ENCODE measurements around the gene PTPRG.

PTPRG gene

GRCh38 chr3:61575893-61576292 lies 14.5 kb downstream of the PTPRG start:
- H3K4me3 ChIP-seq (ENCODE audit: low read depth, low read length): no peak overlapping the region
- no peak for DNase-seq (ENCODE audit: low read depth)
- no peak for TF ChIP-seq CTCF (IDR thresholded peaks at IDR 0.05; ENCODE audit: insufficient read depth, low read depth, low read length, missing control alignments)

- no peak for TF ChIP-seq CTCF (IDR thresholded peaks at IDR 0.05; ENCODE audit: insufficient read depth, low read depth, low read length, missing control alignments)
- H3K4me3 ChIP-seq (ENCODE audit: low read depth, low read length): no peak overlapping the region
- DNase-seq (ENCODE audit: low read depth): no peak
These were observed 16.4 kb downstream of the PTPRG start for GRCh38 chr3:61577760-61578159.

- DNase-seq (ENCODE audit: low read depth): no peak
- no peak overlapping the region for H3K4me3 ChIP-seq (ENCODE audit: low read depth, low read length)
- TF ChIP-seq CTCF (IDR thresholded peaks at IDR 0.05; ENCODE audit: insufficient read depth, low read depth, low read length, missing control alignments): no peak
These were observed 17.4 kb downstream of the PTPRG start for GRCh38 chr3:61578667-61579367.

GRCh38 chr3:61579685-61580084 lies 18.3 kb downstream of the PTPRG start:
- DNase-seq (ENCODE audit: low read depth): no peak
- TF ChIP-seq CTCF (IDR thresholded peaks at IDR 0.05; ENCODE audit: insufficient read depth, low read depth, low read length, missing control alignments): no peak

GRCh38 chr3:61580982-61581643 lies 19.7 kb downstream of the PTPRG start:
- DNase-seq (ENCODE audit: low read depth): no peak
- TF ChIP-seq CTCF (IDR thresholded peaks at IDR 0.05; ENCODE audit: insufficient read depth, low read depth, low read length, missing control alignments): no peak
- no peak overlapping the region for H3K4me3 ChIP-seq (ENCODE audit: low read depth, low read length)

More at GRCh38 chr3:61579685-61580084, 18.3 kb downstream of the PTPRG start:
- H3K4me3 ChIP-seq (ENCODE audit: low read depth, low read length): no peak overlapping the region

GRCh38 chr3:61582287-61582686 lies 20.9 kb downstream of the PTPRG start:
- TF ChIP-seq CTCF (IDR thresholded peaks at IDR 0.05; ENCODE audit: insufficient read depth, low read depth, low read length, missing control alignments): no peak
- no peak for DNase-seq (ENCODE audit: low read depth)
- no peak overlapping the region for H3K4me3 ChIP-seq (ENCODE audit: low read depth, low read length)

Data from GM12865 (cell line).